ENCODE measurements around the gene KMT2A. TPM values are rescaled to one million over a fixed set of nuclear protein-coding genes. Genes with fewer than 3 reads are reported as not detected.

The KMT2A gene
- total RNA-seq, 2 donors from 2014 or later, result 76.9 to 78.8 TPM

GRCh38 chr11:118545533-118545932 lies 109.2 kb downstream of the KMT2A start:
- Mint-ChIP-seq H3K27me3 (ENCODE audit: insufficient read depth) (no peaks in the 10 kb centered on the region), H3K4me1 (peaks cover 5% of the 10 kb centered on the region), H3K4me3 (no peak overlapping the region), H3K27ac (no peak overlapping the region), H3K9me3 (no peaks in the 10 kb centered on the region), H3K36me3 (ENCODE audit: low read depth) (peaks cover 22% of the 10 kb centered on the region)
- no peak overlapping the region for H3K9ac ChIP-seq (ENCODE audit: extremely low read depth, low read length, poor library complexity, severe bottlenecking)
- no peaks in the 10 kb centered on the region for H3K27me3 ChIP-seq (ENCODE audit: control insufficient read depth, insufficient read depth, low read length, poor library complexity, severe bottlenecking)
- no peak overlapping the region for H3K4me3 ChIP-seq (ENCODE audit: low read length)
- H3K36me3 ChIP-seq (ENCODE audit: control insufficient read depth, insufficient read depth, low read length), result no peaks in the 10 kb centered on the region
- no peak overlapping the region for H3K27ac ChIP-seq (ENCODE audit: low read depth, low read length)
- no peak for DNase-seq
- TF ChIP-seq CTCF (conservative IDR thresholded peaks at IDR 0.05), result no peak
- WGBS, 2 experiments (ENCODE audit: insufficient coverage in 1 of 2, insufficient read length in 1 of 2), result 88 to 91% methylated on average over 4 to 5 of the region's 5 CpGs
- peaks cover 4% of the 10 kb centered on the region for H3K4me1 ChIP-seq (ENCODE audit: control insufficient read depth, insufficient read depth, low read length)
- H3K9me3 ChIP-seq (ENCODE audit: control insufficient read depth, low read length), result no peaks in the 10 kb centered on the region

GRCh38 chr11:118547132-118547531 lies 110.8 kb downstream of the KMT2A start:
- Histone ChIP-seq H3K36me3 (ENCODE audit: control insufficient read depth, insufficient read depth, low read length) (no peaks in the 10 kb centered on the region), H3K4me1 (ENCODE audit: control insufficient read depth, insufficient read depth, low read length) (peaks cover 4% of the 10 kb centered on the region), H3K4me3 (ENCODE audit: low read length) (no peak overlapping the region), H3K9ac (ENCODE audit: extremely low read depth, low read length, poor library complexity, severe bottlenecking) (no peak overlapping the region), H3K9me3 (ENCODE audit: control insufficient read depth, low read length) (no peaks in the 10 kb centered on the region), H3K27ac (ENCODE audit: low read depth, low read length) (no peak overlapping the region), H3K27me3 (ENCODE audit: control insufficient read depth, insufficient read depth, low read length, poor library complexity, severe bottlenecking) (no peaks in the 10 kb centered on the region)
- no peak for DNase-seq
- Mint-ChIP-seq H3K27ac (no peak overlapping the region), H3K4me3 (no peak overlapping the region), H3K4me1 (peaks cover 2% of the 10 kb centered on the region), H3K27me3 (ENCODE audit: insufficient read depth) (no peaks in the 10 kb centered on the region), H3K36me3 (ENCODE audit: low read depth) (peaks cover 22% of the 10 kb centered on the region), H3K9me3 (no peaks in the 10 kb centered on the region)
- TF ChIP-seq CTCF (conservative IDR thresholded peaks at IDR 0.05), result no peak
- WGBS, 2 experiments (ENCODE audit: insufficient coverage in 1 of 2, insufficient read length in 1 of 2), result 89 to 100% methylated on average over 2 of the region's 2 CpGs

GRCh38 chr11:118552341-118552740 lies 116.0 kb downstream of the KMT2A start:
- no peak overlapping the region for H3K27ac Mint-ChIP-seq
- no peak for DNase-seq
- Histone ChIP-seq H3K9ac (ENCODE audit: extremely low read depth, low read length, poor library complexity, severe bottlenecking) (no peak overlapping the region), H3K4me3 (ENCODE audit: low read length) (no peak overlapping the region), H3K4me1 (ENCODE audit: control insufficient read depth, insufficient read depth, low read length) (no peaks in the 10 kb centered on the region), H3K36me3 (ENCODE audit: control insufficient read depth, insufficient read depth, low read length) (peaks cover 4% of the 10 kb centered on the region), H3K9me3 (ENCODE audit: control insufficient read depth, low read length) (no peaks in the 10 kb centered on the region), H3K27me3 (ENCODE audit: control insufficient read depth, insufficient read depth, low read length, poor library complexity, severe bottlenecking) (no peaks in the 10 kb centered on the region), H3K27ac (ENCODE audit: low read depth, low read length) (no peak overlapping the region)
- WGBS, 2 experiments (ENCODE audit: insufficient coverage in 1 of 2, insufficient read length in 1 of 2), result 91 to 94% methylated on average over 4 of the region's 4 CpGs
- H3K27me3 Mint-ChIP-seq (ENCODE audit: insufficient read depth), result no peaks in the 10 kb centered on the region
- H3K36me3 Mint-ChIP-seq (ENCODE audit: low read depth), result peaks cover 24% of the 10 kb centered on the region
- no peaks in the 10 kb centered on the region for H3K4me1 Mint-ChIP-seq
- no peak overlapping the region for H3K4me3 Mint-ChIP-seq
- no peak for TF ChIP-seq CTCF (conservative IDR thresholded peaks at IDR 0.05)
- no peaks in the 10 kb centered on the region for H3K9me3 Mint-ChIP-seq
